ENCODE measurements around the gene LIMK2.

- TF ChIP-seq EZH2 (IDR thresholded peaks at IDR 0.05; ENCODE audit: insufficient read depth, poor library complexity, severe bottlenecking) (no peak), EZH2phosphoT487 (IDR thresholded peaks at IDR 0.05; ENCODE audit: insufficient read depth, low read depth) (no peak)
Observed at GRCh38 chr22:31233001-31233400, 20.9 kb downstream of the LIMK2 start.

All from GM23248 (cell line).